ENCODE results near the gene SLC39A9. TPM values are rescaled to one million over a fixed set of nuclear protein-coding genes. Genes with fewer than 3 reads are reported as not detected.

Gene SLC39A9
- total and polyA plus RNA-seq, 4 donors, result 28.7 to 140 (median 43.1) TPM

- no peaks in the 10 kb centered on the region for H3K4me1 ChIP-seq (ENCODE audit: control insufficient read depth in 4 of 4, insufficient read depth in 4 of 4, low read length in 3 of 4)
- no peak for TF ChIP-seq HNF4G (IDR thresholded peaks at IDR 0.05)
- TF ChIP-seq, protein P1, sequence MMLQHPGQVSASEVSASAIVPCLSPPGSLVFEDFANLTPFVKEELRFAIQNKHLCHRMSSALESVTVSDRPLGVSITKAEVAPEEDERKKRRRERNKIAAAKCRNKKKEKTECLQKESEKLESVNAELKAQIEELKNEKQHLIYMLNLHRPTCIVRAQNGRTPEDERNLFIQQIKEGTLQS (IDR thresholded peaks at IDR 0.05), result no peak
- no peak for TF ChIP-seq HNF4A (conservative IDR thresholded peaks at IDR 0.05)
- no peak for TF ChIP-seq TAF1 (conservative IDR thresholded peaks at IDR 0.05)
- no peak for TF ChIP-seq YY1 (IDR thresholded peaks at IDR 0.05)
- TF ChIP-seq RAD21 (IDR thresholded peaks at IDR 0.05), result no peak
- TF ChIP-seq CTCF (IDR thresholded peaks at IDR 0.05; ENCODE audit: low read depth, low read length, missing input control), result no peak
- TF ChIP-seq EGR1 (IDR thresholded peaks at IDR 0.05; ENCODE audit: low read depth in 2 of 2), result no peak
- no peaks in the 10 kb centered on the region for H3K9me3 ChIP-seq (ENCODE audit: control insufficient read depth in 4 of 4, low read length in 3 of 4)
- no peak overlapping the region for H3K27ac ChIP-seq (ENCODE audit: low read depth in 1 of 2, low read length in 2 of 2)
- no peaks in the 10 kb centered on the region for H3K36me3 ChIP-seq (ENCODE audit: control insufficient read depth in 4 of 4, insufficient read depth in 3 of 4, low read depth in 1 of 4, low read length in 3 of 4)
- no peak overlapping the region for H3K4me3 ChIP-seq (ENCODE audit: low read depth in 1 of 3, low read length in 3 of 3)
- WGBS, result 89% methylated on average over 4 of the region's 4 CpGs
- no peaks in the 10 kb centered on the region for H3K27me3 ChIP-seq (ENCODE audit: control insufficient read depth in 4 of 4, insufficient read depth in 4 of 4, low read length in 3 of 4)
- no peak for DNase-seq (ENCODE audit: low spot score)
- no peak overlapping the region for H3K9ac ChIP-seq (ENCODE audit: low read depth in 1 of 2, low read length in 2 of 2)
Measured at GRCh38 chr14:69500736-69501135, 102.2 kb downstream of the SLC39A9 start.

DNA sequence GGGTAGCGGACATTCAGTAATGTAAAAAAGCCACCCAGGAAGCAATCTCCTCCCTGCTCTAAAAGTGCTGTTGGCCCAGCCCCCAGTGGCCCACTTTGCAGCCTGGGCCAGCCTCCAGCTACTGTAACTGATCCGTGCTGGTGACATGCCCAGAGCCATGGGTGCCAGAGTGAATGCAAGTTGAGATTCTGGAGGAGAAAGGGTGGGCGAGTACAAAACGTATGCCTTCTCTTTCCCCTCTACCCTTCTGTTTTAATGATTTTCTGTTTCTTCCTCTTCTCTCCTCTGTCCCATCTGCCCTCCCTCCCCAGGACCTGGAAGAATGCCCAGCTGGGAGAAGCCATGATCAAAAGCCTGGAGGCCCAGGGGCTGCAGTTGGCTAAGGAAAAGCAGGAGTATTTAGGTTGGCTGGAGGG, 102.9 kb downstream of the SLC39A9 start:
- no peak for DNase-seq (ENCODE audit: low spot score)
- Histone ChIP-seq H3K9me3 (ENCODE audit: control insufficient read depth in 4 of 4, low read length in 3 of 4) (no peaks in the 10 kb centered on the region), H3K4me1 (ENCODE audit: control insufficient read depth in 4 of 4, insufficient read depth in 4 of 4, low read length in 3 of 4) (no peaks in the 10 kb centered on the region), H3K27me3 (ENCODE audit: control insufficient read depth in 4 of 4, insufficient read depth in 4 of 4, low read length in 3 of 4) (no peaks in the 10 kb centered on the region), H3K4me3 (ENCODE audit: low read depth in 1 of 3, low read length in 3 of 3) (no peak overlapping the region), H3K27ac (ENCODE audit: low read depth in 1 of 2, low read length in 2 of 2) (no peak overlapping the region), H3K36me3 (ENCODE audit: control insufficient read depth in 4 of 4, insufficient read depth in 3 of 4, low read depth in 1 of 4, low read length in 3 of 4) (no peaks in the 10 kb centered on the region), H3K9ac (ENCODE audit: low read depth in 1 of 2, low read length in 2 of 2) (no peak overlapping the region)
- no peak for TF ChIP-seq EGR1 (IDR thresholded peaks at IDR 0.05; ENCODE audit: low read depth in 2 of 2)
- TF ChIP-seq GABPA (IDR thresholded peaks at IDR 0.05 in 1 of 2, conservative IDR thresholded peaks at IDR 0.05 in 1 of 2), result no peak
- TF ChIP-seq RAD21 (IDR thresholded peaks at IDR 0.05), result no peak
- no peak for TF ChIP-seq JUND (IDR thresholded peaks at IDR 0.05)
- TF ChIP-seq, protein P2, sequence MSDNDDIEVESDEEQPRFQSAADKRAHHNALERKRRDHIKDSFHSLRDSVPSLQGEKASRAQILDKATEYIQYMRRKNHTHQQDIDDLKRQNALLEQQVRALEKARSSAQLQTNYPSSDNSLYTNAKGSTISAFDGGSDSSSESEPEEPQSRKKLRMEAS (IDR thresholded peaks at IDR 0.05), result no peak
- TF ChIP-seq SP1 (IDR thresholded peaks at IDR 0.05), result no peak
- TF ChIP-seq HNF4A (conservative IDR thresholded peaks at IDR 0.05), result no peak
- 82% methylated on average over 4 of the region's 4 CpGs for WGBS

GRCh38 chr14:69504775-69505174, 106.3 kb downstream of the SLC39A9 start:
- Histone ChIP-seq H3K9me3 (ENCODE audit: control insufficient read depth in 4 of 4, low read length in 3 of 4) (no peaks in the 10 kb centered on the region), H3K9ac (ENCODE audit: low read depth in 1 of 2, low read length in 2 of 2) (no peak overlapping the region), H3K27me3 (ENCODE audit: control insufficient read depth in 4 of 4, insufficient read depth in 4 of 4, low read length in 3 of 4) (no peaks in the 10 kb centered on the region), H3K27ac (ENCODE audit: low read depth in 1 of 2, low read length in 2 of 2) (no peak overlapping the region), H3K4me1 (ENCODE audit: control insufficient read depth in 4 of 4, insufficient read depth in 4 of 4, low read length in 3 of 4) (no peaks in the 10 kb centered on the region), H3K36me3 (ENCODE audit: control insufficient read depth in 4 of 4, insufficient read depth in 3 of 4, low read depth in 1 of 4, low read length in 3 of 4) (no peaks in the 10 kb centered on the region), H3K4me3 (ENCODE audit: low read depth in 1 of 3, low read length in 3 of 3) (no peak overlapping the region)
- 98% methylated on average over 1 of the region's 1 CpG for WGBS
- DNase-seq (ENCODE audit: low spot score), result no peak
- TF ChIP-seq TAF1 (conservative IDR thresholded peaks at IDR 0.05) (no peak), HNF4G (IDR thresholded peaks at IDR 0.05) (no peak), FOXA2 (IDR thresholded peaks at IDR 0.05) (no peak), YY1 (IDR thresholded peaks at IDR 0.05) (no peak), FOXA1 (IDR thresholded peaks at IDR 0.05) (no peak), GABPA (IDR thresholded peaks at IDR 0.05 in 1 of 2, conservative IDR thresholded peaks at IDR 0.05 in 1 of 2) (no peak), NR2F2 (IDR thresholded peaks at IDR 0.05) (no peak), RAD21 (IDR thresholded peaks at IDR 0.05) (no peak), ZBTB33 (IDR thresholded peaks at IDR 0.05) (no peak), JUND (IDR thresholded peaks at IDR 0.05) (no peak), EGR1 (IDR thresholded peaks at IDR 0.05; ENCODE audit: low read depth in 2 of 2) (no peak)
- TF ChIP-seq, protein P1 (IDR thresholded peaks at IDR 0.05), result no peak
- TF ChIP-seq, protein P2 (IDR thresholded peaks at IDR 0.05), result no peak
- TF ChIP-seq, protein P3, sequence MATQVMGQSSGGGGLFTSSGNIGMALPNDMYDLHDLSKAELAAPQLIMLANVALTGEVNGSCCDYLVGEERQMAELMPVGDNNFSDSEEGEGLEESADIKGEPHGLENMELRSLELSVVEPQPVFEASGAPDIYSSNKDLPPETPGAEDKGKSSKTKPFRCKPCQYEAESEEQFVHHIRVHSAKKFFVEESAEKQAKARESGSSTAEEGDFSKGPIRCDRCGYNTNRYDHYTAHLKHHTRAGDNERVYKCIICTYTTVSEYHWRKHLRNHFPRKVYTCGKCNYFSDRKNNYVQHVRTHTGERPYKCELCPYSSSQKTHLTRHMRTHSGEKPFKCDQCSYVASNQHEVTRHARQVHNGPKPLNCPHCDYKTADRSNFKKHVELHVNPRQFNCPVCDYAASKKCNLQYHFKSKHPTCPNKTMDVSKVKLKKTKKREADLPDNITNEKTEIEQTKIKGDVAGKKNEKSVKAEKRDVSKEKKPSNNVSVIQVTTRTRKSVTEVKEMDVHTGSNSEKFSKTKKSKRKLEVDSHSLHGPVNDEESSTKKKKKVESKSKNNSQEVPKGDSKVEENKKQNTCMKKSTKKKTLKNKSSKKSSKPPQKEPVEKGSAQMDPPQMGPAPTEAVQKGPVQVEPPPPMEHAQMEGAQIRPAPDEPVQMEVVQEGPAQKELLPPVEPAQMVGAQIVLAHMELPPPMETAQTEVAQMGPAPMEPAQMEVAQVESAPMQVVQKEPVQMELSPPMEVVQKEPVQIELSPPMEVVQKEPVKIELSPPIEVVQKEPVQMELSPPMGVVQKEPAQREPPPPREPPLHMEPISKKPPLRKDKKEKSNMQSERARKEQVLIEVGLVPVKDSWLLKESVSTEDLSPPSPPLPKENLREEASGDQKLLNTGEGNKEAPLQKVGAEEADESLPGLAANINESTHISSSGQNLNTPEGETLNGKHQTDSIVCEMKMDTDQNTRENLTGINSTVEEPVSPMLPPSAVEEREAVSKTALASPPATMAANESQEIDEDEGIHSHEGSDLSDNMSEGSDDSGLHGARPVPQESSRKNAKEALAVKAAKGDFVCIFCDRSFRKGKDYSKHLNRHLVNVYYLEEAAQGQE (IDR thresholded peaks at IDR 0.05), result no peak

All from liver (tissue), 9 donors.